Hepatocyte (in vitro differentiated cells): ENCODE measurements around the gene TPSG1. TPM values are rescaled to one million over a fixed set of nuclear protein-coding genes. Genes with fewer than 3 reads are reported as not detected.

Experiments used
- DNase-seq: peaks from one replicate; pipeline ENCODE4 v3.0.0-alpha.2; 2016; ENCODE audit warnings: low spot score
- H2AFZ ChIP-seq: fragments of 200-600 bp; sonication (generic); 2 replicates; pipeline ENCODE4 v1.6.0; 2016; ENCODE audit warnings: antibody characterized with exemption, mild to moderate bottlenecking
- H3K27ac ChIP-seq: fragments of 200-600 bp; sonication (generic); 2 replicates; pipeline ENCODE4 v1.5.1; 2016; ENCODE audit warnings: mild to moderate bottlenecking
- H3K27me3 ChIP-seq: fragments of 200-600 bp; sonication (generic); 2 replicates; pipeline ENCODE4 v1.6.1; 2016
- H3K36me3 ChIP-seq: fragments of 200-600 bp; sonication (generic); replicated peaks from 2 replicates; pipeline ENCODE4 v1.5.1; 2016; ENCODE audit warnings: low read depth; ENCODE audit not compliant: insufficient read depth
- H3K4me1 ChIP-seq: fragments of 200-600 bp; sonication (generic); 2 replicates; pipeline ENCODE4 v1.5.1; 2016; ENCODE audit warnings: mild to moderate bottlenecking, moderate library complexity; ENCODE audit not compliant: insufficient read depth
- H3K4me2 ChIP-seq: fragments of 200-600 bp; sonication (generic); 2 replicates; pipeline ENCODE4 v1.6.0; 2016
- H3K4me3 ChIP-seq: fragments of 200-600 bp; sonication (generic); 2 replicates; pipeline ENCODE4 v1.5.1; 2016; ENCODE audit warnings: mild to moderate bottlenecking
- H3K79me2 ChIP-seq: fragments of 200-600 bp; sonication (generic); 2 replicates; pipeline ENCODE4 v1.6.0; 2017; ENCODE audit warnings: mild to moderate bottlenecking
- H3K9me2 ChIP-seq: fragments of 200-600 bp; sonication (generic); replicated peaks from 2 replicates; pipeline ENCODE4 v1.6.0; 2017; ENCODE audit warnings: mild to moderate bottlenecking; ENCODE audit not compliant: insufficient read depth
- H3K9me3 ChIP-seq: fragments of 200-600 bp; sonication (generic); 2 replicates; pipeline ENCODE4 v1.5.1; 2016; ENCODE audit warnings: low read depth, mild to moderate bottlenecking
- H4K20me1 ChIP-seq: fragments of 200-600 bp; sonication (generic); 2 replicates; pipeline ENCODE4 v1.6.0; 2016; ENCODE audit warnings: mild to moderate bottlenecking; ENCODE audit not compliant: insufficient read depth, poor library complexity, severe bottlenecking
- EZH2 ChIP-seq: fragments of 200-600 bp; sonication (generic); IDR thresholded peaks from 2 replicates; pipeline ENCODE4 v1.6.1; 2016; ENCODE audit warnings: antibody characterized with exemption, mild to moderate bottlenecking, borderline replicate concordance
- EZH2phosphoT487 ChIP-seq: fragments of 200-600 bp; sonication (generic); IDR thresholded peaks from one replicate; pipeline ENCODE4 v1.6.1; 2018; ENCODE audit warnings: antibody characterized with exemption, mild to moderate bottlenecking, low read depth, moderate library complexity; ENCODE audit not compliant: unreplicated experiment, severe bottlenecking
- WGBS: methylation state at CpG from one replicate; pipeline ENCODE4 v1.1.6; 2016; ENCODE audit warnings: low lambda C conversion rate; ENCODE audit errors: missing lambda C conversion rate; 5-methylcytosine and 5-hydroxymethylcytosine counted together
- polyA plus RNA-seq: library from polyadenylated mRNA; unstranded; fragments of >200 nt; fragmentation: Nextera tagmentation; extraction: Ambion mirVana; gene quantifications from 2 replicates; pipeline ENCODE4 v1.2.1, GENCODE V29; 2016
- total RNA-seq: library from RNA; depleted of rRNA; stranded (reverse); fragments of >200 nt; gene quantifications from 2 replicates; pipeline ENCODE4 v1.2.3, GENCODE V29; 2014
- TF ChIP-seq, protein P1 (sequence below): fragments of 200-600 bp; sonication (generic); IDR thresholded peaks from 2 replicates; pipeline ENCODE4 v1.5.1; 2016; ENCODE audit warnings: antibody characterized with exemption, mild to moderate bottlenecking; ENCODE audit not compliant: poor library complexity

TPSG1 gene
- total and polyA plus RNA-seq, 2 experiments from 2014 or later, result 0.67 to 2.0 TPM

DNA sequence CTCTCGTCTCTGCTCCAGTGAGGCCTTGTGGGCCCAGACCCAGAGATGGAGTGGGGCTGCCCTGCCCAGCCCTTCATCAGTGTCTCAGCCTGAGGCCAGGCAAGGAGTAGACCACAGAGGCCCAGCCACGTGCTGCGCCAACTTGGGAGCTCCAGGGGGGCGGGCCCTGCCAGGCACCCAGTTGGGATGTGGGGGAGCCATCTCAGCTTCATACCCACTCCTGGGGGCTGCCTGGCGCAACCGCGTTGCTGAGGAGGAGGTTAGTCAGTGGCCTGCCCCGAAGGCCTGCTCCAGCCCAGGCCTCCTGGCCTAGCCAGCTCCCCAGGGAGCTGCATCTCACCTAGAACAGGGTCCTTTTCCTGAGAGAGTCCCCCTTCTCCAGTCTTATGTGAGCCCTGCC, 11.8 kb downstream of the TPSG1 start:
- Histone ChIP-seq H3K27me3 (no peaks in the 10 kb centered on the region), H3K9me3 (no peaks in the 10 kb centered on the region), H3K4me1 (no peaks in the 10 kb centered on the region), H3K4me2 (no peak overlapping the region), H3K9me2 (no peaks in the 10 kb centered on the region), H2AFZ (no peak overlapping the region), H3K27ac (no peak overlapping the region), H3K4me3 (no peak overlapping the region), H3K36me3 (no peaks in the 10 kb centered on the region), H3K79me2 (no peaks in the 10 kb centered on the region), H4K20me1 (no peaks in the 10 kb centered on the region)
- TF ChIP-seq, protein P1, sequence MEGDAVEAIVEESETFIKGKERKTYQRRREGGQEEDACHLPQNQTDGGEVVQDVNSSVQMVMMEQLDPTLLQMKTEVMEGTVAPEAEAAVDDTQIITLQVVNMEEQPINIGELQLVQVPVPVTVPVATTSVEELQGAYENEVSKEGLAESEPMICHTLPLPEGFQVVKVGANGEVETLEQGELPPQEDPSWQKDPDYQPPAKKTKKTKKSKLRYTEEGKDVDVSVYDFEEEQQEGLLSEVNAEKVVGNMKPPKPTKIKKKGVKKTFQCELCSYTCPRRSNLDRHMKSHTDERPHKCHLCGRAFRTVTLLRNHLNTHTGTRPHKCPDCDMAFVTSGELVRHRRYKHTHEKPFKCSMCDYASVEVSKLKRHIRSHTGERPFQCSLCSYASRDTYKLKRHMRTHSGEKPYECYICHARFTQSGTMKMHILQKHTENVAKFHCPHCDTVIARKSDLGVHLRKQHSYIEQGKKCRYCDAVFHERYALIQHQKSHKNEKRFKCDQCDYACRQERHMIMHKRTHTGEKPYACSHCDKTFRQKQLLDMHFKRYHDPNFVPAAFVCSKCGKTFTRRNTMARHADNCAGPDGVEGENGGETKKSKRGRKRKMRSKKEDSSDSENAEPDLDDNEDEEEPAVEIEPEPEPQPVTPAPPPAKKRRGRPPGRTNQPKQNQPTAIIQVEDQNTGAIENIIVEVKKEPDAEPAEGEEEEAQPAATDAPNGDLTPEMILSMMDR, result no peak
- TF ChIP-seq EZH2 (no peak), EZH2phosphoT487 (no peak)
- no peak for DNase-seq
- WGBS, result 85% methylated on average over 8 of the region's 8 CpGs

DNA sequence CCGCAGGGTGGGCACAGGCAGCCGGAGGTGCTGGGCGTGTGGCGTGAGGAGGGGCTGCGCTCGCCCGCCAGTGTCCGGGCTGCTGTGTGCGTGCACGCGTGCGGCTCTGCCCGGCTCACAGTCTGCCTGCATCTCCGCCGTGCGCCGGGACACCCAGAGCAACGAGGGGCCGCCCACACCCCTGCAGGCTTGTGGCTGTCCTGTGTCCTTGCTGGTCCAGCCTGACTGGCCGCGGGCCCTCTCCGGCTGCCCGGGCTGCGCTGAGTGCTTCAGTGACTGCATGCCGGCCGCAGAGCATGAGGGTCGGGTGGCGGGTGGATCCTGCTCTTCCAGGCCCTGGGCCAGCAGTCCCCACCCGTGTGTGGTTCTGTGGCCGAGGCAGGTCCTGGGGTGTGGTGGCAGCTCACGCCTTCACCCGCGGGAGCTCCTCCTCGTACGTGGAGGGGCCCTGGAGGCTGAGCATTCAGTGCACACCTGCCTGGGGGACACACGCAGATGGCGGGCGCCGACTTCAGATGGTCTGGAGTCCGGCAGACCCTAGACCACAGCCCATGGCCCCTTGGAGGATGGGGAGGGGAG, 12.4 kb downstream of the TPSG1 start:
- no peaks in the 10 kb centered on the region for H4K20me1 ChIP-seq
- no peaks in the 10 kb centered on the region for H3K4me1 ChIP-seq
- no peak for TF ChIP-seq EZH2
- TF ChIP-seq, protein P1, result no peak
- no peak for TF ChIP-seq EZH2phosphoT487
- no peak overlapping the region for H3K4me3 ChIP-seq
- H3K79me2 ChIP-seq, result no peaks in the 10 kb centered on the region
- no peak overlapping the region for H2AFZ ChIP-seq
- no peak overlapping the region for H3K27ac ChIP-seq
- 97% methylated on average over 39 of the region's 40 CpGs for WGBS
- DNase-seq, result no peak
- H3K27me3 ChIP-seq, result no peaks in the 10 kb centered on the region
- H3K9me2 ChIP-seq, result no peaks in the 10 kb centered on the region
- H3K36me3 ChIP-seq, result no peaks in the 10 kb centered on the region
- H3K9me3 ChIP-seq, result no peaks in the 10 kb centered on the region
- H3K4me2 ChIP-seq, result no peak overlapping the region

DNA sequence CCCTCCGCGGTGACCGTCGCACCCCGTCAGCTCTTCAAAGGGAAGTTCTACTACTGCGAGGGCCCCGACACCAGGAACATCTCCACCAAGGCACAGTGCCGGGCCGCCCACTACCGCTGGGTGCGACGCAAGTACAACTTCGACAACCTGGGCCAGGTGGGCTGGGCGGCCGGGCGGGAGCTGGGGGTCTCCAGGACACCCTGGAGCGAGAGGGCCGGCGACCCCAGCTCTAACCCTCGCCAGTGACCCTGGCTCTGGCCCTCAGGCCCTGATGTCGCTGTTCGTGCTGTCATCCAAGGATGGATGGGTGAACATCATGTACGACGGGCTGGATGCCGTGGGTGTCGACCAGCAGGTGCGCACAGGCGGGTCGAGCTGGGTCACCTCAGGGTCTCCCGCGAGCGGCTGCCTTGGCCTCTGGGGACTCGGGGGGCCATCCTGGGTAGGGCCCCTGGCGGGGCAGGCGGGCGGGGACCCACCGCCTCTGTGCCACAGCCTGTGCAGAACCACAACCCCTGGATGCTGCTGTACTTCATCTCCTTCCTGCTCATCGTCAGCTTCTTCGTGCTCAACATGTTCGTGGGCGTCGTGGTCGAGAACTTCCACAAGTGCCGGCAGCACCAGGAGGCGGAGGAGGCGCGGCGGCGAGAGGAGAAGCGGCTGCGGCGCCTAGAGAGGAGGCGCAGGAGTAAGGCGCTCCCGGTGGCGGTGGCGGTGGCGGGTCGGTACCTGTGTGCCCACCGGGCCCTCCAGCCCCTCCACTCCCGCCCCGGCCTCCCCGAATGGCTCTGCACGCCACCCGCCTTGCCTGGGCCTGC, 13.4 kb downstream of the TPSG1 start:
- Histone ChIP-seq H3K4me3 (no peak overlapping the region), H3K27me3 (no peaks in the 10 kb centered on the region), H3K9me2 (no peaks in the 10 kb centered on the region), H3K36me3 (no peaks in the 10 kb centered on the region), H3K9me3 (no peaks in the 10 kb centered on the region), H3K4me1 (no peaks in the 10 kb centered on the region), H3K4me2 (no peak overlapping the region), H3K27ac (no peak overlapping the region), H4K20me1 (no peaks in the 10 kb centered on the region), H3K79me2 (no peaks in the 10 kb centered on the region), H2AFZ (no peak overlapping the region)
- WGBS, result 97% methylated on average over 35 of the region's 65 CpGs
- no peak for DNase-seq
- TF ChIP-seq EZH2phosphoT487 (no peak), EZH2 (no peak)
- TF ChIP-seq, protein P1, result no peak
